Measurements from ENCODE around the gene C6orf89.
A peak's percentile ranks its signal among the peaks of the same experiment; 100 is the strongest.

C6orf89 gene

DNA sequence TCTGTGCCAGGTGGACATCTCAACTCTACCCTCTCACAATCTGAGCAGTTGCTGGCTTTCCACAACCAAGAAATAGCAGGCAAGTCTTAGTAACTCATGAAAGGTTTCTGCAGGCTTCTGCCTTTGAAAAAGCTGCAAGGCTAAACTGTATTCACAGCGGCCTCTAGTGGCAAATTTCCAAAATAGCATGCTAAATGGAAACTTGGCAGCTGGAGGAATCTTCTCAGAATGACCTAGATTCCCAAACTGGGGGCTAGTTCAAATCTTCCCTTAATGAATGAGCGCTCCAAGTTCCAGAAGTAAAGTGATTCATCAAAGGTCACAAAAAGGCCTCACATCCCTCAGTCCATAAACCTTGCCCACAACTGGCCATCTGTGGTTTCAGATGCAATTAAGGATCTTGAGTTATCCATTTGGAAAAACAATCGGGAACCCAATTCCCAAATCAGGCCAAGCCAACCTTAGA is 34.6 kb upstream of the C6orf89 start:
- 0 out of 2 replicates have a peak, but pooled peaks cover 1% of the 10 kb centered on the region for H3K79me2 ChIP-seq (ENCODE audit: insufficient read depth, low read length)
- no peaks in the 10 kb centered on the region for H4K20me1 ChIP-seq (ENCODE audit: insufficient read depth, low read length, poor library complexity, severe bottlenecking)
- H3K9me2 ChIP-seq (replicated peaks; ENCODE audit: low read depth, low read length): no peaks in the 10 kb centered on the region
- H2AFZ ChIP-seq (ENCODE audit: low read length): no peak overlapping the region
- no peaks in the 10 kb centered on the region for H3K4me1 ChIP-seq (ENCODE audit: insufficient read depth, low read length, poor library complexity, severe bottlenecking)
- no peaks in the 10 kb centered on the region for H3F3A ChIP-seq (ENCODE audit: low read depth)
- H3K36me3 ChIP-seq (ENCODE audit: insufficient read depth, low read length): peaks cover 47% of the 10 kb centered on the region
- H3K4me3 ChIP-seq (ENCODE audit: low read length, poor library complexity, severe bottlenecking): no peak overlapping the region
- H3K4me2 ChIP-seq (ENCODE audit: low read depth, low read length, poor library complexity, severe bottlenecking): no peak overlapping the region
- H3K9me3 ChIP-seq (ENCODE audit: insufficient read depth, low read depth, low read length): no peaks in the 10 kb centered on the region
- no peaks in the 10 kb centered on the region for H3K27me3 ChIP-seq (ENCODE audit: insufficient read depth, low read length, poor library complexity, severe bottlenecking)
- H3K9ac ChIP-seq (ENCODE audit: low read depth, low read length, poor library complexity, severe bottlenecking): no peak overlapping the region
- TF ChIP-seq EZH2phosphoT487 (IDR thresholded peaks at IDR 0.05; ENCODE audit: borderline replicate concordance): no peak
- TF ChIP-seq, protein P1, sequence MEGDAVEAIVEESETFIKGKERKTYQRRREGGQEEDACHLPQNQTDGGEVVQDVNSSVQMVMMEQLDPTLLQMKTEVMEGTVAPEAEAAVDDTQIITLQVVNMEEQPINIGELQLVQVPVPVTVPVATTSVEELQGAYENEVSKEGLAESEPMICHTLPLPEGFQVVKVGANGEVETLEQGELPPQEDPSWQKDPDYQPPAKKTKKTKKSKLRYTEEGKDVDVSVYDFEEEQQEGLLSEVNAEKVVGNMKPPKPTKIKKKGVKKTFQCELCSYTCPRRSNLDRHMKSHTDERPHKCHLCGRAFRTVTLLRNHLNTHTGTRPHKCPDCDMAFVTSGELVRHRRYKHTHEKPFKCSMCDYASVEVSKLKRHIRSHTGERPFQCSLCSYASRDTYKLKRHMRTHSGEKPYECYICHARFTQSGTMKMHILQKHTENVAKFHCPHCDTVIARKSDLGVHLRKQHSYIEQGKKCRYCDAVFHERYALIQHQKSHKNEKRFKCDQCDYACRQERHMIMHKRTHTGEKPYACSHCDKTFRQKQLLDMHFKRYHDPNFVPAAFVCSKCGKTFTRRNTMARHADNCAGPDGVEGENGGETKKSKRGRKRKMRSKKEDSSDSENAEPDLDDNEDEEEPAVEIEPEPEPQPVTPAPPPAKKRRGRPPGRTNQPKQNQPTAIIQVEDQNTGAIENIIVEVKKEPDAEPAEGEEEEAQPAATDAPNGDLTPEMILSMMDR (conservative IDR thresholded peaks at IDR 0.05; ENCODE audit: low read length): peak; percentile 93

DNA sequence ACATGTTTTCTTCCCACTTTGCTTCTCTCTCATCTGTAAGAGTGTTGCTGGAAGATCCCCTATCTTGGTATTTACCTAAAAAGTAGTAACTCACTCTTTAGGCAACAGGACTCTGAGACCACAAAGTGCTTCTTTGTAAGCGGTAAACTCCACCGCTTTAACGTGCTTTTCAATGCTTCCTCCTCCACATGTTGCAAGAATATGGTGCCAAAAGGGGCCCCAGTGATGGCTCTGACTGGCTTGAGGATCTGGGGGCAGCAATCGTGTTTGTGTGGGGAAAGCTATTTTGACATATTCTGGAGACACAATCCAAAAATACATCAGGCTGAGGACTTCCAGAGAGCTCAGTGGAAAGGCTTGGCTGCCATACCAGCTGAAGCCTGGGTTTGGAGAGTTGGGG is 34.1 kb upstream of the C6orf89 start:
- 0 out of 2 replicates have a peak, but pooled peaks cover 6% of the 10 kb centered on the region for H3K79me2 ChIP-seq (ENCODE audit: insufficient read depth, low read length)
- peaks cover 52% of the 10 kb centered on the region for H3K36me3 ChIP-seq (ENCODE audit: insufficient read depth, low read length)
- no peaks in the 10 kb centered on the region for H3K9me2 ChIP-seq (replicated peaks; ENCODE audit: low read depth, low read length)
- no peaks in the 10 kb centered on the region for H3K4me1 ChIP-seq (ENCODE audit: insufficient read depth, low read length, poor library complexity, severe bottlenecking)
- H3K9me3 ChIP-seq (ENCODE audit: insufficient read depth, low read depth, low read length): no peaks in the 10 kb centered on the region
- H4K20me1 ChIP-seq (ENCODE audit: insufficient read depth, low read length, poor library complexity, severe bottlenecking): no peaks in the 10 kb centered on the region
- TF ChIP-seq, protein P1 (conservative IDR thresholded peaks at IDR 0.05; ENCODE audit: low read length): no peak
- no peak for TF ChIP-seq EZH2phosphoT487 (IDR thresholded peaks at IDR 0.05; ENCODE audit: borderline replicate concordance)
- H2AFZ ChIP-seq (ENCODE audit: low read length): no peak overlapping the region
- H3K4me2 ChIP-seq (ENCODE audit: low read depth, low read length, poor library complexity, severe bottlenecking): no peak overlapping the region
- no peak overlapping the region for H3K9ac ChIP-seq (ENCODE audit: low read depth, low read length, poor library complexity, severe bottlenecking)
- no peak overlapping the region for H3K4me3 ChIP-seq (ENCODE audit: low read length, poor library complexity, severe bottlenecking)
- no peaks in the 10 kb centered on the region for H3K27me3 ChIP-seq (ENCODE audit: insufficient read depth, low read length, poor library complexity, severe bottlenecking)
- H3F3A ChIP-seq (ENCODE audit: low read depth): no peaks in the 10 kb centered on the region

DNA sequence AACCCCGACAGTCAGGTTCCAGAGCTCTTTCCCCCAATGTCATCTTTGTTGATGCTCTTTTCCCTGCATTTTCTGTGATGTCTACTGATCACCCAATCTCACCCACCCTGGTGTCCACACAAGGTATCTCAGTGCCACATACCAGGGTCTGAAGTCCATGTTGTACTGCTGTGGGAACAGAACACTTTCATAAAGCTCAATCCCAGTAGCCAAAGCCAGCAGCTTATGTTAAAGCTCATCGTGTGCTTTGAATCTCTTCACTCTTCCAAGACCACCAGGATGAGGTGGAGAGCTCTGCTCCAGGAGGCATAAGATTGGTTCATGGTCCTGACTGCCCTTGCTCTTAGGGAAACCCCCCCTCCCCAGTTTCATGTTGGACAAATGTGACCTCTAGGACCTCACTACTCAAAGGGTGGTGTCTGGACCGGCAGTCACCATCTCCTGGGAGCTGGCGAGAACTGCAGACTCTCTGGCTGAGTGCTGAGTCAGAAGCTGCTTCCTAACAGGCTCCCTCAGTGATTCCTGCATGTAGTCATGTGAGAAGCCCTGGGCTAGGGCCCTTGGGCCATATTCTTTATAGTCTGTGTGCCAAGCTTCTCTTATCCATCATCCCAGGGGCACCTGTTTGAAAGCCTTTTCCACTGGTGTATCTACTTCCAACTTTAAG is 33.1 kb upstream of the C6orf89 start:
- H3K36me3 ChIP-seq (ENCODE audit: insufficient read depth, low read length): peaks cover 60% of the 10 kb centered on the region
- peaks cover 6% of the 10 kb centered on the region for H4K20me1 ChIP-seq (ENCODE audit: insufficient read depth, low read length, poor library complexity, severe bottlenecking)
- H3K4me3 ChIP-seq (ENCODE audit: low read length, poor library complexity, severe bottlenecking): no peak overlapping the region
- H3K9me3 ChIP-seq (ENCODE audit: insufficient read depth, low read depth, low read length): no peaks in the 10 kb centered on the region
- H3K4me1 ChIP-seq (ENCODE audit: insufficient read depth, low read length, poor library complexity, severe bottlenecking): no peaks in the 10 kb centered on the region
- TF ChIP-seq, protein P1 (conservative IDR thresholded peaks at IDR 0.05; ENCODE audit: low read length): no peak
- no peak for TF ChIP-seq EZH2phosphoT487 (IDR thresholded peaks at IDR 0.05; ENCODE audit: borderline replicate concordance)
- no peak overlapping the region for H3K4me2 ChIP-seq (ENCODE audit: low read depth, low read length, poor library complexity, severe bottlenecking)
- H2AFZ ChIP-seq (ENCODE audit: low read length): no peak overlapping the region
- no peak overlapping the region for H3K9ac ChIP-seq (ENCODE audit: low read depth, low read length, poor library complexity, severe bottlenecking)
- peaks cover 12% of the 10 kb centered on the region; the same call in 1 of the 2 replicates for H3K79me2 ChIP-seq (ENCODE audit: insufficient read depth, low read length)
- H3K27me3 ChIP-seq (ENCODE audit: insufficient read depth, low read length, poor library complexity, severe bottlenecking): no peaks in the 10 kb centered on the region
- no peaks in the 10 kb centered on the region for H3F3A ChIP-seq (ENCODE audit: low read depth)
- no peaks in the 10 kb centered on the region for H3K9me2 ChIP-seq (replicated peaks; ENCODE audit: low read depth, low read length)

All from Loucy (cell line).